B cell (primary cell): ENCODE results near the gene ITLN1. TPM values are rescaled to one million over a fixed set of nuclear protein-coding genes. Genes with fewer than 3 reads are reported as not detected.

Source experiments
- ATAC-seq: fragments of 200-7000 bp; cut with Tn5 transposase; one replicate; pipeline ENCODE4 v1.10.0; 2021; ENCODE audit warnings: low read depth, mild to moderate bottlenecking, moderate number of reproducible peaks, moderate library complexity
- CTCF ChIA-PET: fragments of 350-600 bp; sonication (Branson Sonifier 250); formaldehyde crosslinking; loops from one replicate; lab custom pipeline; 2021; ENCODE audit warnings: antibody characterized with exemption, inconsistent platforms; lab: Charles Lee
- POLR2A ChIA-PET: fragments of 350-600 bp; sonication (Branson Sonifier 250); formaldehyde crosslinking; loops from one replicate; lab custom pipeline; 2021; ENCODE audit warnings: antibody characterized with exemption; lab: Charles Lee
- DNase-seq: peaks from one replicate; pipeline ENCODE4 v3.0.0; 2013
- H2AFZ ChIP-seq: 2 replicates; pipeline ENCODE4 v1.6.1; 2012; ENCODE audit warnings: mild to moderate bottlenecking, low read depth, low read length; ENCODE audit not compliant: insufficient read depth, poor library complexity, severe bottlenecking
- H3K27ac ChIP-seq, 2 donors: 1 replicate in 1 of 2; 2 replicates in 1 of 2; pipeline ENCODE4 v1.5.1; 2012 to 2013; ENCODE audit warnings: low read length in 2 of 2, mild to moderate bottlenecking in 2 of 2, moderate library complexity in 1 of 2
- H3K27me3 ChIP-seq, 4 experiments: fragments of 200-600 bp in 1 of 4; sonication (generic) in 1 of 4; replicated peaks in 1 of 4; 1 replicate in 2 of 4; 2 replicates in 2 of 4; pipeline versions ENCODE4 v1.6.1 to v1.7.0; 2013 to 2016; ENCODE audit warnings: low read length in 3 of 4, mild to moderate bottlenecking in 2 of 4, mixed read lengths in 1 of 4, moderate library complexity in 1 of 4; ENCODE audit not compliant: insufficient read depth in 4 of 4, control insufficient read depth in 3 of 4; ENCODE audit errors: control extremely low read depth in 1 of 4
- H3K36me3 ChIP-seq, 2 experiments: replicated peaks in 1 of 2; 1 replicate in 1 of 2; 2 replicates in 1 of 2; pipeline versions ENCODE4 v1.6.1 to v1.7.1; 2013; ENCODE audit warnings: low read length in 1 of 2; ENCODE audit not compliant: insufficient read depth in 2 of 2, control insufficient read depth in 1 of 2; ENCODE audit errors: control extremely low read depth in 1 of 2, extremely low read depth in 1 of 2
- H3K4me1 ChIP-seq, 2 donors: fragments of 200-600 bp in 1 of 2; sonication (generic) in 1 of 2; 1 replicate in 1 of 2; 2 replicates in 1 of 2; pipeline versions ENCODE4 v1.5.1 to v1.6.1; 2013 to 2017; ENCODE audit warnings: low read length in 2 of 2; ENCODE audit not compliant: control insufficient read depth in 2 of 2, insufficient read depth in 2 of 2
- H3K4me2 ChIP-seq: replicated peaks from 2 replicates; pipeline ENCODE3; 2012; ENCODE audit warnings: mild to moderate bottlenecking, low read depth, low read length; ENCODE audit not compliant: poor library complexity, severe bottlenecking
- H3K4me3 ChIP-seq, 5 experiments: fragments of 200-600 bp in 1 of 5; sonication (generic) in 1 of 5; 1 replicate in 3 of 5; 2 replicates in 2 of 5; pipeline versions ENCODE4 v1.5.1 to v1.7.0; 2011 to 2016; ENCODE audit warnings: low read length in 4 of 5, mild to moderate bottlenecking in 4 of 5, low read depth in 2 of 5, control low read depth in 1 of 5, moderate library complexity in 1 of 5; ENCODE audit not compliant: insufficient read depth in 1 of 5; ENCODE audit errors: control extremely low read depth in 1 of 5, extremely low read depth in 1 of 5
- H3K79me2 ChIP-seq: fragments of 200-600 bp; sonication (generic); one replicate; pipeline ENCODE4 v1.6.0; 2016; ENCODE audit warnings: low read length; ENCODE audit not compliant: control insufficient read depth, insufficient read depth
- H3K9ac ChIP-seq: fragments of 200-600 bp; sonication (generic); 2 replicates; pipeline ENCODE4 v1.6.1; 2017; ENCODE audit warnings: mild to moderate bottlenecking, low read length, moderate library complexity
- H3K9me3 ChIP-seq, 3 donors: one replicate each; pipeline versions ENCODE4 v1.6.1 to v1.7.1; 2013; ENCODE audit warnings: low read length in 2 of 3; ENCODE audit not compliant: control insufficient read depth in 2 of 3, insufficient read depth in 1 of 3; ENCODE audit errors: control extremely low read depth in 1 of 3
- H4K20me1 ChIP-seq: 2 replicates; pipeline ENCODE4 v1.6.0; 2012; ENCODE audit warnings: mild to moderate bottlenecking, low read length; ENCODE audit not compliant: insufficient read depth, control insufficient read depth, poor library complexity, severe bottlenecking
- H3K27ac Mint-ChIP-seq: one replicate; pipeline ENCODE4 v1.8.0; 2021; ENCODE audit warnings: mixed read lengths
- H3K27me3 Mint-ChIP-seq: one replicate; pipeline ENCODE4 v1.8.0; 2021; ENCODE audit warnings: mixed read lengths
- H3K4me1 Mint-ChIP-seq: one replicate; pipeline ENCODE4 v1.8.0; 2021; ENCODE audit warnings: mixed read lengths
- H3K4me3 Mint-ChIP-seq: one replicate; pipeline ENCODE4 v1.8.0; 2021; ENCODE audit warnings: mixed read lengths
- H3K9me3 Mint-ChIP-seq: one replicate; pipeline ENCODE4 v1.8.0; 2022; ENCODE audit warnings: mixed read lengths; ENCODE audit not compliant: insufficient read depth
- CTCF ChIP-seq: fragments of 200-600 bp; IDR thresholded peaks from one replicate; pipeline ENCODE4 v1.8.0; 2022; ENCODE audit warnings: antibody characterized with exemption, mild to moderate bottlenecking
- EZH2 ChIP-seq: IDR thresholded peaks from 2 replicates; pipeline ENCODE4 v1.6.1; 2012; ENCODE audit warnings: borderline replicate concordance, low read depth, mild to moderate bottlenecking, moderate library complexity, low read length; ENCODE audit not compliant: insufficient read depth, poor library complexity, severe bottlenecking
- WGBS: methylation state at CpG from one replicate; pipeline ENCODE4 v1.1.5; 2013; ENCODE audit warnings: missing lambda C conversion rate; ENCODE audit not compliant: insufficient coverage; 5-methylcytosine and 5-hydroxymethylcytosine counted together
- intact Hi-C: fragments of 100-400 bp; cut with micrococcal nuclease; formaldehyde crosslinking; loops from one replicate; pipeline ENCODE4 v1.10.0; 2022
- polyA plus RNA-seq: library from polyadenylated mRNA; depleted of rRNA; stranded (reverse); fragments of >200 nt; gene quantifications from 2 replicates; pipeline ENCODE4 v1.2.3, GENCODE V29; 2012
- total RNA-seq, 2 donors: library from RNA; stranded (reverse); fragments of 120-200 nt in 1 of 2; gene quantifications; 1 replicate in 1 of 2; 2 replicates in 1 of 2; pipeline versions ENCODE4 v1.2.3 to v1.2.4, GENCODE V29; 2013 to 2022

The ITLN1 gene
- total and polyA plus RNA-seq, 2 donors (not counting 1 experiment from before 2014, with no cell fraction given) = not detected

- 75% methylated on average over 3 of the region's 4 CpGs for WGBS
- POLR2A ChIA-PET = no interaction called here
- no peaks in the 10 kb centered on the region for H3K27me3 Mint-ChIP-seq
Measured at GRCh38 chr1:160905617-160905989, 20.6 kb upstream of the ITLN1 start.

More at GRCh38 chr1:160905617-160905989, 20.6 kb upstream of the ITLN1 start:
- Mint-ChIP-seq H3K4me3 (no peak overlapping the region), H3K4me1 (no peaks in the 10 kb centered on the region), H3K27ac (no peak overlapping the region), H3K9me3 (no peaks in the 10 kb centered on the region)
- Histone ChIP-seq H3K4me2 (no peak overlapping the region), H3K9me3 (no peaks in the 10 kb centered on the region), H2AFZ (no peak overlapping the region), H3K27me3 (no peaks in the 10 kb centered on the region), H3K36me3 (no peaks in the 10 kb centered on the region), H3K4me1 (no peaks in the 10 kb centered on the region), H3K9ac (no peak overlapping the region), H4K20me1 (no peaks in the 10 kb centered on the region), H3K79me2 (no peaks in the 10 kb centered on the region), H3K4me3 (no peak overlapping the region), H3K27ac (no peak overlapping the region)
- ATAC-seq = no peak
- DNase-seq = no peak
- intact Hi-C loops = no loop called here
- TF ChIP-seq CTCF (no peak), EZH2 (no peak)
- CTCF ChIA-PET = interaction anchor here (1.0 kb wide), 1 partner anchor 46 kb away, joined by 3 read pairs; no protein-coding TSS in a partner anchor
